SK-N-SH treated with all-trans-retinoic acid at 6 μM for 48 hours (cell line): Measurements from ENCODE around the gene ASCL5.

Experiments
- ARNTL ChIP-seq: fragments of 450-650 bp; formaldehyde crosslinking; IDR thresholded peaks from 2 replicates; pipeline ENCODE4 v1.5.0; 2020; ENCODE audit warnings: low read depth, mild to moderate bottlenecking, moderate library complexity, borderline replicate concordance
- CREB5 ChIP-seq: fragments of 250-450 bp; sonication (Bioruptor Pico); IDR thresholded peaks from 2 replicates; pipeline ENCODE4 v1.5.1; 2020; ENCODE audit warnings: low read depth, mild to moderate bottlenecking, moderate library complexity
- OSR1 ChIP-seq: fragments of 250-450 bp; sonication (Bioruptor Pico); IDR thresholded peaks from 2 replicates; pipeline ENCODE4 v1.8.0; 2022; ENCODE audit warnings: moderate library complexity, mild to moderate bottlenecking, inconsistent platforms
- PATZ1 ChIP-seq: fragments of 250-450 bp; sonication (Bioruptor Pico); IDR thresholded peaks from 2 replicates; pipeline ENCODE4 v1.8.0; 2020; ENCODE audit warnings: mild to moderate bottlenecking, moderate library complexity, borderline replicate concordance
- POU6F1 ChIP-seq: fragments of 250-450 bp; sonication (Bioruptor Pico); IDR thresholded peaks from 2 replicates; pipeline ENCODE4 v1.8.0; 2021; ENCODE audit warnings: low read depth, mild to moderate bottlenecking, moderate library complexity, borderline replicate concordance
- ZFP3 ChIP-seq: fragments of 250-450 bp; sonication (Bioruptor Pico); IDR thresholded peaks from 2 replicates; pipeline ENCODE4 v1.5.0; 2020; ENCODE audit warnings: mild to moderate bottlenecking, moderate library complexity
- ZNF8 ChIP-seq: fragments of 450-650 bp; formaldehyde crosslinking; IDR thresholded peaks from 2 replicates; pipeline ENCODE4 v1.5.0; 2020; ENCODE audit warnings: mild to moderate bottlenecking, moderate library complexity

GRCh38 chr1:201112926-201113325 is 14.1 kb downstream of the ASCL5 start:
- no peak for TF ChIP-seq ZNF8 (CRISPR knock-in tag)
- TF ChIP-seq OSR1 (CRISPR knock-in tag) = no peak
- TF ChIP-seq CREB5 (CRISPR knock-in tag) = no peak
- no peak for TF ChIP-seq ZFP3
- TF ChIP-seq ARNTL (CRISPR knock-in tag) = no peak
- TF ChIP-seq PATZ1 = no peak
- no peak for TF ChIP-seq POU6F1 (CRISPR knock-in tag)
